Testis (tissue), 3 donors: ENCODE measurements around the gene DCDC2. TPM values are rescaled to one million over a fixed set of nuclear protein-coding genes. Genes with fewer than 3 reads are reported as not detected.
"Not testable (repeated sequence)": the region's sequence is repeated elsewhere in the genome, so short reads cannot be mapped to it uniquely, and the experiment has no call there.

Experiments used
- DNase-seq: peaks from one replicate; pipeline ENCODE4 v3.0.0-alpha.2; 2019
- H3K27ac ChIP-seq, 2 donors: fragments of 200-600 bp; sonication (generic); one replicate each; pipeline ENCODE4 v1.5.1; 2019
- H3K27me3 ChIP-seq: fragments of 200-600 bp; sonication (generic); one replicate; pipeline ENCODE4 v1.5.1; 2019
- H3K36me3 ChIP-seq: fragments of 200-600 bp; sonication (generic); one replicate; pipeline ENCODE4 v1.5.1; 2017; ENCODE audit warnings: low read depth; ENCODE audit errors: missing control alignments
- H3K4me1 ChIP-seq: fragments of 200-600 bp; sonication (generic); one replicate; pipeline ENCODE4 v1.5.1; 2019
- H3K4me3 ChIP-seq, 2 donors: fragments of 200-600 bp; sonication (generic); one replicate each; pipeline ENCODE4 v1.5.1; 2017 to 2019
- H3K9me3 ChIP-seq: fragments of 200-600 bp; sonication (generic); one replicate; pipeline ENCODE4 v1.5.1; 2017
- CTCF ChIP-seq, 3 experiments: fragments of 450-650 bp in 2 of 3; fragments of 200-600 bp in 1 of 3; sonication (generic) in 1 of 3; IDR thresholded peaks; one replicate each; pipeline ENCODE4 v1.5.1; 2016 to 2019; ENCODE audit warnings: antibody characterized with exemption in 3 of 3, mild to moderate bottlenecking in 2 of 3, moderate library complexity in 1 of 3
- POLR2A ChIP-seq: fragments of 450-650 bp; IDR thresholded peaks from one replicate; pipeline ENCODE4 v1.6.1; 2017; ENCODE audit warnings: antibody characterized with exemption, mild to moderate bottlenecking, moderate library complexity
- WGBS, 2 donors: methylation state at CpG; one replicate each; pipeline ENCODE4 v1.1.5; 2018; 5-methylcytosine and 5-hydroxymethylcytosine counted together
- intact Hi-C: fragments of 100-400 bp; cut with DNase I; formaldehyde crosslinking; loops from one replicate; pipeline ENCODE4 v1.15.1; 2023; ENCODE audit warnings: low total_unique reads
- polyA plus RNA-seq: library from polyadenylated mRNA; stranded (reverse); fragments of 350-450 nt; fragmentation: Illumina TruSeq; extraction: RNeasy Lipid Tissue Mini Kit (QIAGEN cat#74804); gene quantifications from one replicate; pipeline ENCODE4 v1.2.3, GENCODE V29; 2014; ENCODE audit warnings: low read depth, low replicate concordance; ENCODE audit not compliant: insufficient read depth
- total RNA-seq, 2 donors: library from RNA; depleted of rRNA; stranded (reverse); fragments of >200 nt; gene quantifications; one replicate each; pipeline ENCODE4 v1.2.3, GENCODE V29; 2016

DCDC2 gene
- total and polyA plus RNA-seq, 3 donors from 2014 or later = 2.4 to 11.1 (median 3.0) TPM

GRCh38 chr6:24272148-24272547 lies 85.7 kb downstream of the DCDC2 start:
- Histone ChIP-seq H3K27ac (no peak overlapping the region), H3K4me1 (no peaks in the 10 kb centered on the region), H3K27me3 (no peaks in the 10 kb centered on the region), H3K36me3 (no peaks in the 10 kb centered on the region), H3K9me3 (no peaks in the 10 kb centered on the region), H3K4me3 (no peak overlapping the region)
- intact Hi-C loops = no loop called here
- no peak for DNase-seq
- no peak for TF ChIP-seq CTCF (IDR thresholded peaks at IDR 0.05)
- 89 to 94% methylated on average over 1 of the region's 1 CpG for WGBS, 2 donors

- WGBS, 2 donors = 49 to 50% methylated on average over 1 of the region's 1 CpG
- intact Hi-C loops = no loop called here
- H3K4me1 ChIP-seq = no peaks in the 10 kb centered on the region
- H3K36me3 ChIP-seq = no peaks in the 10 kb centered on the region
- no peaks in the 10 kb centered on the region for H3K9me3 ChIP-seq
- TF ChIP-seq CTCF (IDR thresholded peaks at IDR 0.05) (no peak), POLR2A (no peak)
- H3K27me3 ChIP-seq = no peaks in the 10 kb centered on the region
- no peak overlapping the region for H3K4me3 ChIP-seq
- DNase-seq = no peak
- H3K27ac ChIP-seq = no peak overlapping the region
Measured at GRCh38 chr6:24270011-24270410, 87.8 kb downstream of the DCDC2 start.

GRCh38 chr6:24258214-24258613 lies 99.6 kb downstream of the DCDC2 start:
- DNase-seq = peak; percentile 44
- H3K36me3 ChIP-seq, H3K9me3 ChIP-seq, H3K27me3 ChIP-seq, H3K4me1 ChIP-seq, intact Hi-C loops, H3K27ac ChIP-seq, H3K4me3 ChIP-seq: not testable (repeated sequence)
- 68 to 70% methylated on average over 6 of the region's 6 CpGs for WGBS, 2 donors

GRCh38 chr6:24257282-24257681 lies 100.6 kb downstream of the DCDC2 start:
- WGBS, 2 donors = 67 to 76% methylated on average over 4 of the region's 4 CpGs

GRCh38 chr6:24255676-24256075 lies 102.2 kb downstream of the DCDC2 start:
- DNase-seq = no peak
- H3K4me1 ChIP-seq = no peaks in the 10 kb centered on the region
- no peaks in the 10 kb centered on the region for H3K9me3 ChIP-seq
- no peak overlapping the region for H3K27ac ChIP-seq
- H3K36me3 ChIP-seq = no peaks in the 10 kb centered on the region
- TF ChIP-seq CTCF (IDR thresholded peaks at IDR 0.05) (no peak), POLR2A (no peak)
- intact Hi-C loops = no loop called here
- H3K27me3 ChIP-seq = no peaks in the 10 kb centered on the region
- 78 to 88% methylated on average over 1 of the region's 1 CpG for WGBS, 2 donors
- H3K4me3 ChIP-seq = no peak overlapping the region

More at GRCh38 chr6:24257282-24257681, 100.6 kb downstream of the DCDC2 start:
- intact Hi-C loops = no loop called here
- H3K27ac ChIP-seq = no peak overlapping the region
- no peak overlapping the region for H3K4me3 ChIP-seq
- no peaks in the 10 kb centered on the region for H3K4me1 ChIP-seq
- TF ChIP-seq CTCF (IDR thresholded peaks at IDR 0.05) = no peak
- no peak for TF ChIP-seq POLR2A
- no peaks in the 10 kb centered on the region for H3K27me3 ChIP-seq
- H3K36me3 ChIP-seq = no peaks in the 10 kb centered on the region
- no peaks in the 10 kb centered on the region for H3K9me3 ChIP-seq
- no peak for DNase-seq
